Psoas muscle (tissue), 8 donors: Measurements from ENCODE around the gene ARHGAP42. TPM values are rescaled to one million over a fixed set of nuclear protein-coding genes. Genes with fewer than 3 reads are reported as not detected.

Source experiments
- ATAC-seq, 4 donors: fragments of 200-7000 bp; cut with Tn5 transposase; one replicate each; pipeline ENCODE4 v1.9.1; 2020; ENCODE audit warnings: moderate library complexity in 3 of 4, mild to moderate bottlenecking in 2 of 4
- DNase-seq, 2 donors: peaks; one replicate each; pipeline ENCODE4 v3.0.0-alpha.2; 2020
- H3K27ac ChIP-seq: fragments of 200-600 bp; one replicate; pipeline ENCODE4 v1.8.0; 2022
- H3K27me3 ChIP-seq, 3 donors: fragments of 200-600 bp in 1 of 3; one replicate each; pipeline versions ENCODE4 v1.6.1 to v1.8.0; 2013 to 2022; ENCODE audit warnings: low read length in 2 of 3, mild to moderate bottlenecking in 2 of 3, moderate library complexity in 1 of 3; ENCODE audit not compliant: insufficient read depth in 3 of 3
- H3K36me3 ChIP-seq, 2 donors: fragments of 200-600 bp in 1 of 2; one replicate each; pipeline versions ENCODE4 v1.6.1 to v1.8.0; 2013 to 2022; ENCODE audit warnings: low read depth in 1 of 2, mild to moderate bottlenecking in 1 of 2, moderate library complexity in 1 of 2; ENCODE audit not compliant: insufficient read depth in 1 of 2
- H3K4me1 ChIP-seq: fragments of 200-600 bp; one replicate; pipeline ENCODE4 v1.8.0; 2022
- H3K4me3 ChIP-seq: fragments of 200-600 bp; one replicate; pipeline ENCODE4 v1.8.0; 2022; ENCODE audit warnings: mild to moderate bottlenecking
- H3K9me3 ChIP-seq: fragments of 200-600 bp; one replicate; pipeline ENCODE4 v1.8.0; 2022
- CTCF ChIP-seq: fragments of 200-600 bp; IDR thresholded peaks from one replicate; pipeline ENCODE4 v1.8.0; 2022; ENCODE audit warnings: antibody characterized with exemption
- WGBS, 3 donors: extraction: QIAGEN DNeasy Blood & Tissue Kit; methylation state at CpG; one replicate each; pipeline versions ENCODE4 v1.1.6 to v1.1.7; 2013; 5-methylcytosine and 5-hydroxymethylcytosine counted together
- intact Hi-C, 2 donors: fragments of 100-400 bp; cut with DNase I; formaldehyde crosslinking; loops; one replicate each; pipeline versions ENCODE4 v1.11.0 to v1.14.2; 2022
- polyA plus RNA-seq, 3 donors: library from polyadenylated mRNA; stranded (reverse); fragments of 200-250 nt; gene quantifications; one replicate each; pipeline ENCODE4 v1.2.3, GENCODE V29; 2013
- total RNA-seq, 4 donors: library from RNA; stranded (reverse); fragmentation: NEBNext Ultra II Directional in 2 of 4; extraction: Animal tissue kit (Norgen Biotek cat#: 25700) in 2 of 4; gene quantifications; one replicate each; pipeline versions ENCODE4 v1.2.1 to v1.2.4, GENCODE V29; 2021 to 2023
- donor health status: healthy with polysubstance abuse.
- donor health status: DM: no; HTN: no; CAD: no; lungs with moderate emphysema.
- donor health status: Bipolar disorder and iron deficiency.
- donor health status: healthy.
- donor health status: DM: yes; HTN: yes; CAD: no.
- donor health status: DM: no; HTN: no; CAD: no.
- donor health status: DM: no; HTN: no; CAD: no.
- donor health status: DM: yes; HTN: yes; CAD: no.

Gene ARHGAP42
- total and polyA plus RNA-seq, 7 donors: 3.8 to 12.3 (median 7.2) TPM

- no peak for ATAC-seq
- Histone ChIP-seq H3K9me3 (no peaks in the 10 kb centered on the region), H3K27me3 (no peaks in the 10 kb centered on the region), H3K4me3 (no peak overlapping the region), H3K27ac (no peak overlapping the region), H3K4me1 (no peaks in the 10 kb centered on the region), H3K36me3 (no peaks in the 10 kb centered on the region)
- TF ChIP-seq CTCF: no peak
- intact Hi-C loops: no loop called here
- WGBS, 3 donors: 91 to 92% (median 91%) methylated on average over 6 of the region's 6 CpGs
- no peak for DNase-seq
These were observed 227.5 kb downstream of the ARHGAP42 start for GRCh38 chr11:100914415-100915110.

GRCh38 chr11:100918551-100919500, 231.7 kb downstream of the ARHGAP42 start:
- H3K36me3 ChIP-seq: no peaks in the 10 kb centered on the region
- WGBS, 3 donors: 33 to 42% (median 38%) methylated on average over 6 of the region's 6 CpGs
- H3K27ac ChIP-seq: no peak overlapping the region
- no peak overlapping the region for H3K4me3 ChIP-seq
- no peaks in the 10 kb centered on the region for H3K9me3 ChIP-seq
- no peak for TF ChIP-seq CTCF
- no peak for DNase-seq
- ATAC-seq: no peak
- H3K27me3 ChIP-seq: no peaks in the 10 kb centered on the region
- intact Hi-C loops: no loop called here
- no peaks in the 10 kb centered on the region for H3K4me1 ChIP-seq

GRCh38 chr11:100920593-100920992, 233.5 kb downstream of the ARHGAP42 start:
- ATAC-seq (no peak), DNase-seq (no peak)
- no peaks in the 10 kb centered on the region for H3K4me1 ChIP-seq
- H3K9me3 ChIP-seq: no peaks in the 10 kb centered on the region
- no peak overlapping the region for H3K4me3 ChIP-seq
- intact Hi-C loops: loop anchor here in 1 of 2 donors (10.0 kb wide), 1 partner anchor 56 kb away; no protein-coding TSS in a partner anchor
- no peak overlapping the region for H3K27ac ChIP-seq
- no peaks in the 10 kb centered on the region for H3K27me3 ChIP-seq
- no peak for TF ChIP-seq CTCF
- no peaks in the 10 kb centered on the region for H3K36me3 ChIP-seq

- Histone ChIP-seq H3K36me3 (no peaks in the 10 kb centered on the region), H3K9me3 (no peaks in the 10 kb centered on the region), H3K4me3 (no peak overlapping the region), H3K4me1 (no peaks in the 10 kb centered on the region), H3K27ac (no peak overlapping the region), H3K27me3 (no peaks in the 10 kb centered on the region)
- intact Hi-C loops: loop anchor here in 1 of 2 donors (10.0 kb wide), 1 partner anchor 57 kb away; no protein-coding TSS in a partner anchor
- TF ChIP-seq CTCF: no peak
- ATAC-seq (no peak), DNase-seq (no peak)
- WGBS, 3 donors: 44 to 59% (median 47%) methylated on average over 5 of the region's 5 CpGs
These were observed 235.0 kb downstream of the ARHGAP42 start for GRCh38 chr11:100922121-100922520.
